Upper lobe of left lung (tissue), 4 donors: ENCODE data around the gene EPN1.

Experiments used
- POLR2A ChIP-seq, 4 donors: fragments of 450-650 bp; IDR thresholded peaks; one replicate each; pipeline ENCODE4 v1.5.1; 2016 to 2017; ENCODE audit warnings: antibody characterized with exemption in 4 of 4, mild to moderate bottlenecking in 2 of 4
- POLR2AphosphoS5 ChIP-seq, 2 donors: sonication (generic); formaldehyde crosslinking; IDR thresholded peaks; one replicate each; pipeline ENCODE4 v1.5.1; 2017; ENCODE audit warnings: antibody characterized with exemption in 2 of 2
- TF ChIP-seq, protein P1 (sequence below), 6 experiments: fragments of 450-650 bp in 4 of 6; fragments of 200-600 bp in 2 of 6; sonication (generic) in 2 of 6; IDR thresholded peaks; one replicate each; pipeline ENCODE4 v1.5.1; 2016 to 2019; ENCODE audit warnings: antibody characterized with exemption in 6 of 6

DNA sequence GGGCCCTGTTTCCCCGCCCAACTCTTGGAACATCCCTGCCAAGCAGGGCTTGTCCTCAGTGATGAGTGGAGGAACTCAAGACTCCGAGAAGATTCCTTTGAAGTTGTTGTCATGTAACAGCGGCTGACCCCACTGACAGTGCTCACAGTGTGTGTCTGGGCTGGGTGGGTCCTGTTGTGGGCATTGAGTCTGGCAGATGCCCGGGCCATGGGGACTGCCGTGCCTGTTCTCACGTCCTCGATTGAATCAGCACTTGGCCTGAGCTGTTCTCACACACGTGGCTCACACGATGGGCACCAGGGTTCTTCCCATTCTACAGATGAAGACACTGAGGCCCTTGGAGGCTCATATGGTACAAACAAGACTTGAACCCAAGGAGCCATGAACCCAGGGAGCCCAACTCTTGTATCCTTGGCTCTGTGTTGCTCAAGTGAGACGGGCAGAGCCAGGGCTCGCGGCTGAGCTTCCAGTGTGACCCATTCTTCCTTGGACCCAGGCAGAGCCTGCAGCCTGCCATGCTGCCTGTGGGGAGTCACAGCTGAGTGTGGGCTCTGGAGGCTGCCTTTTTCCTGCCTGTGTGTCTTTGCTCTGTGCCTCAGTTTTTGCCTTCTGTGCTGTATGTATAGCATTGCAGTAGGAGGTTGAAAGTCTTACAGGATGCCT lies 8.6 kb upstream of the EPN1 start:
- TF ChIP-seq, protein P1, sequence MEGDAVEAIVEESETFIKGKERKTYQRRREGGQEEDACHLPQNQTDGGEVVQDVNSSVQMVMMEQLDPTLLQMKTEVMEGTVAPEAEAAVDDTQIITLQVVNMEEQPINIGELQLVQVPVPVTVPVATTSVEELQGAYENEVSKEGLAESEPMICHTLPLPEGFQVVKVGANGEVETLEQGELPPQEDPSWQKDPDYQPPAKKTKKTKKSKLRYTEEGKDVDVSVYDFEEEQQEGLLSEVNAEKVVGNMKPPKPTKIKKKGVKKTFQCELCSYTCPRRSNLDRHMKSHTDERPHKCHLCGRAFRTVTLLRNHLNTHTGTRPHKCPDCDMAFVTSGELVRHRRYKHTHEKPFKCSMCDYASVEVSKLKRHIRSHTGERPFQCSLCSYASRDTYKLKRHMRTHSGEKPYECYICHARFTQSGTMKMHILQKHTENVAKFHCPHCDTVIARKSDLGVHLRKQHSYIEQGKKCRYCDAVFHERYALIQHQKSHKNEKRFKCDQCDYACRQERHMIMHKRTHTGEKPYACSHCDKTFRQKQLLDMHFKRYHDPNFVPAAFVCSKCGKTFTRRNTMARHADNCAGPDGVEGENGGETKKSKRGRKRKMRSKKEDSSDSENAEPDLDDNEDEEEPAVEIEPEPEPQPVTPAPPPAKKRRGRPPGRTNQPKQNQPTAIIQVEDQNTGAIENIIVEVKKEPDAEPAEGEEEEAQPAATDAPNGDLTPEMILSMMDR (IDR thresholded peaks at IDR 0.05): no peak
- TF ChIP-seq POLR2A (IDR thresholded peaks at IDR 0.05) (no peak), POLR2AphosphoS5 (IDR thresholded peaks at IDR 0.05) (no peak)
